OCI-LY7 (cell line): Measurements from ENCODE around the gene MMS22L. TPM values are rescaled to one million over a fixed set of nuclear protein-coding genes. Genes with fewer than 3 reads are reported as not detected.

ENCODE experiments used
- BruUV-seq: library from RNA; stranded (reverse); fragments of 400-500 nt; replicated peaks from 2 replicates; lab custom pipeline; 2021; lab: Mats Ljungman, UMichigan
- CTCF ChIA-PET: fragments of 300-600 bp; sonication (Branson Sonifier 250); formaldehyde crosslinking; loops from one replicate; lab custom pipeline; 2022; ENCODE audit warnings: antibody characterized with exemption; ENCODE audit not compliant: unreplicated experiment; lab: Charles Lee
- POLR2A ChIA-PET: fragments of 300-600 bp; sonication (Branson Sonifier 250); formaldehyde crosslinking; loops from one replicate; lab custom pipeline; 2022; ENCODE audit warnings: antibody characterized with exemption; lab: Charles Lee
- DNase-seq: peaks from one replicate; pipeline ENCODE4 v3.0.0-alpha.2; 2015; ENCODE audit warnings: low spot score
- H2AFZ ChIP-seq: fragments of 200-600 bp; sonication (generic), shearing (Covaris generic); 2 replicates; pipeline ENCODE4 v1.6.1; 2014; ENCODE audit warnings: mild to moderate bottlenecking, antibody characterized with exemption, low read length, moderate library complexity
- H3K27ac ChIP-seq: fragments of 200-600 bp; sonication (generic); 2 replicates; pipeline ENCODE4 v1.5.1; 2014; ENCODE audit warnings: mixed run types, low read depth, mild to moderate bottlenecking, moderate library complexity, low read length, inconsistent platforms; ENCODE audit not compliant: poor library complexity, severe bottlenecking
- H3K36me3 ChIP-seq: fragments of 200-600 bp; sonication (generic); 2 replicates; pipeline ENCODE4 v1.6.1; 2014; ENCODE audit warnings: mild to moderate bottlenecking, antibody characterized with exemption, low read length, moderate library complexity, mixed read lengths; ENCODE audit not compliant: insufficient read depth
- H3K4me1 ChIP-seq: fragments of 200-600 bp; sonication (generic); 2 replicates; pipeline ENCODE4 v1.5.1; 2014; ENCODE audit warnings: mild to moderate bottlenecking, low read length; ENCODE audit not compliant: insufficient read depth, poor library complexity, severe bottlenecking
- H3K4me2 ChIP-seq: fragments of 200-600 bp; sonication (generic); 2 replicates; pipeline ENCODE4 v1.6.1; 2014; ENCODE audit warnings: mild to moderate bottlenecking, low read length
- H3K4me3 ChIP-seq: fragments of 200-600 bp; sonication (generic); 2 replicates; pipeline ENCODE4 v1.5.1; 2014; ENCODE audit warnings: mild to moderate bottlenecking, low read depth, low read length; ENCODE audit not compliant: poor library complexity, severe bottlenecking
- H3K79me2 ChIP-seq: fragments of 200-600 bp; sonication (generic); 2 replicates; pipeline ENCODE4 v1.6.1; 2016; ENCODE audit warnings: low read depth, mild to moderate bottlenecking, low read length, moderate library complexity, mixed read lengths; ENCODE audit not compliant: insufficient read depth
- H3K9me2 ChIP-seq: fragments of 200-600 bp; sonication (generic); 2 replicates; pipeline ENCODE4 v1.6.1; 2016; ENCODE audit warnings: mild to moderate bottlenecking, low read length, mixed read lengths; ENCODE audit not compliant: insufficient read depth
- H3K9me3 ChIP-seq: fragments of 200-600 bp; sonication (generic); 2 replicates; pipeline ENCODE4 v1.6.1; 2014; ENCODE audit warnings: mild to moderate bottlenecking, mixed run types, low read length, mixed read lengths
- H4K20me1 ChIP-seq: fragments of 200-600 bp; sonication (generic); 2 replicates; pipeline ENCODE4 v1.6.1; 2014; ENCODE audit warnings: mild to moderate bottlenecking, antibody characterized with exemption, low read length, moderate library complexity, mixed read lengths; ENCODE audit not compliant: insufficient read depth
- EZH2phosphoT487 ChIP-seq: fragments of 200-600 bp; sonication (generic); IDR thresholded peaks from 2 replicates; pipeline ENCODE4 v1.6.1; 2018; ENCODE audit warnings: low read depth, borderline replicate concordance, mild to moderate bottlenecking, mixed run types, antibody characterized with exemption, low read length, moderate library complexity, mixed read lengths
- intact Hi-C: fragments of 100-400 bp; cut with micrococcal nuclease; formaldehyde crosslinking; loops from one replicate; pipeline ENCODE4 v1.10.0; 2022; ENCODE audit not compliant: unreplicated experiment
- total RNA-seq, 2 experiments: library from RNA; depleted of rRNA in 1 of 2; stranded (reverse); fragments of >200 nt in 1 of 2; shearing (Covaris generic) in 1 of 2; gene quantifications; 2 replicates each; pipeline ENCODE4 v1.2.3, GENCODE V29; 2014 to 2022
- TF ChIP-seq, protein P1 (sequence below): fragments of 200-600 bp; sonication (generic); conservative IDR thresholded peaks from 2 replicates; pipeline ENCODE4 v1.5.1; 2014; ENCODE audit warnings: mild to moderate bottlenecking, antibody characterized with exemption, low read length, moderate library complexity, mixed read lengths

The MMS22L gene
- total RNA-seq, 2 experiments from 2014 or later: 50.2 to 62.3 TPM

GRCh38 chr6:97129106-97129505 is 153.9 kb downstream of the MMS22L start:
- Histone ChIP-seq H2AFZ (no peak overlapping the region), H4K20me1 (no peaks in the 10 kb centered on the region), H3K4me2 (no peak overlapping the region), H3K9me2 (no peaks in the 10 kb centered on the region), H3K36me3 (no peaks in the 10 kb centered on the region), H3K9me3 (no peaks in the 10 kb centered on the region), H3K27ac (no peak overlapping the region), H3K79me2 (no peaks in the 10 kb centered on the region), H3K4me1 (no peaks in the 10 kb centered on the region), H3K4me3 (no peak overlapping the region)
- TF ChIP-seq, protein P1, sequence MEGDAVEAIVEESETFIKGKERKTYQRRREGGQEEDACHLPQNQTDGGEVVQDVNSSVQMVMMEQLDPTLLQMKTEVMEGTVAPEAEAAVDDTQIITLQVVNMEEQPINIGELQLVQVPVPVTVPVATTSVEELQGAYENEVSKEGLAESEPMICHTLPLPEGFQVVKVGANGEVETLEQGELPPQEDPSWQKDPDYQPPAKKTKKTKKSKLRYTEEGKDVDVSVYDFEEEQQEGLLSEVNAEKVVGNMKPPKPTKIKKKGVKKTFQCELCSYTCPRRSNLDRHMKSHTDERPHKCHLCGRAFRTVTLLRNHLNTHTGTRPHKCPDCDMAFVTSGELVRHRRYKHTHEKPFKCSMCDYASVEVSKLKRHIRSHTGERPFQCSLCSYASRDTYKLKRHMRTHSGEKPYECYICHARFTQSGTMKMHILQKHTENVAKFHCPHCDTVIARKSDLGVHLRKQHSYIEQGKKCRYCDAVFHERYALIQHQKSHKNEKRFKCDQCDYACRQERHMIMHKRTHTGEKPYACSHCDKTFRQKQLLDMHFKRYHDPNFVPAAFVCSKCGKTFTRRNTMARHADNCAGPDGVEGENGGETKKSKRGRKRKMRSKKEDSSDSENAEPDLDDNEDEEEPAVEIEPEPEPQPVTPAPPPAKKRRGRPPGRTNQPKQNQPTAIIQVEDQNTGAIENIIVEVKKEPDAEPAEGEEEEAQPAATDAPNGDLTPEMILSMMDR: no peak
- CTCF ChIA-PET: no interaction called here
- no TSS peak for BruUV-seq
- POLR2A ChIA-PET: no interaction called here
- intact Hi-C loops: no loop called here
- no peak for DNase-seq

GRCh38 chr6:97128507-97128906 is 154.5 kb downstream of the MMS22L start:
- Histone ChIP-seq H2AFZ (no peak overlapping the region), H3K27ac (no peak overlapping the region), H3K79me2 (no peaks in the 10 kb centered on the region), H3K9me3 (no peaks in the 10 kb centered on the region), H3K4me3 (no peak overlapping the region), H3K9me2 (no peaks in the 10 kb centered on the region), H3K36me3 (no peaks in the 10 kb centered on the region), H3K4me2 (no peak overlapping the region), H3K4me1 (no peaks in the 10 kb centered on the region), H4K20me1 (no peaks in the 10 kb centered on the region)
- DNase-seq: no peak
- POLR2A ChIA-PET: no interaction called here
- TF ChIP-seq, protein P1: no peak
- no peak for TF ChIP-seq EZH2phosphoT487
- BruUV-seq: no TSS peak
- CTCF ChIA-PET: no interaction called here
- intact Hi-C loops: no loop called here

DNA sequence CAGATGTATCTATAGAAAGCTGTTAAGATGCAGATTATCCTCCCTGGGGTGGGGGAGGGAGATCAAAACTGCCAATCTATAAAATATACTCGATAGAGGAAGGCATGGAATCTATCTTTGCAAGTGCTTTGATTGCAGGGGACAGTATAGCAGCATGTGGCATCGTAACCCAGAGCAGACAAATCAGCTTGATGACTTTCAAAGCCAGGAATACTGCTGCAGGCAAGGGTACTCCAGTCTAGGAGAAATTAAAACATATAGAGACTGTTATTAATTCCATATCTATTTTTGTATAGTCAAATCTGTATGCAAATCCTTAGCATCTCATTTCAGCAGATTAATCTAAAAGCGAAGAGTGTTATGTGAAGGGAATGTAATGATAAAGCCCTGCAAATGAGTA is 159.4 kb downstream of the MMS22L start:
- BruUV-seq: no TSS peak
- H3K4me1 ChIP-seq: no peaks in the 10 kb centered on the region
- no peaks in the 10 kb centered on the region for H4K20me1 ChIP-seq
- intact Hi-C loops: no loop called here
- H2AFZ ChIP-seq: no peak overlapping the region
- H3K9me3 ChIP-seq: no peaks in the 10 kb centered on the region
- no peak for TF ChIP-seq EZH2phosphoT487
- TF ChIP-seq, protein P1: no peak
- H3K4me2 ChIP-seq: no peak overlapping the region
- no peaks in the 10 kb centered on the region for H3K79me2 ChIP-seq
- H3K36me3 ChIP-seq: no peaks in the 10 kb centered on the region
- no peak for DNase-seq
- no peaks in the 10 kb centered on the region for H3K9me2 ChIP-seq
- ChIA-PET POLR2A (no interaction called here), CTCF (no interaction called here)
- no peak overlapping the region for H3K27ac ChIP-seq
- no peak overlapping the region for H3K4me3 ChIP-seq
